Skeletal muscle satellite cell (primary cell): ENCODE data around the gene FER1L5.

Experiments
- H3K27me3 ChIP-seq: 2 replicates; pipeline ENCODE4 v1.7.0; 2013; ENCODE audit warnings: low read length; ENCODE audit not compliant: control insufficient read depth, insufficient read depth
- H3K36me3 ChIP-seq: 2 replicates; pipeline ENCODE4 v1.7.0; 2013; ENCODE audit warnings: mild to moderate bottlenecking, control low read depth, low read length; ENCODE audit not compliant: insufficient read depth
- H3K4me1 ChIP-seq: 2 replicates; pipeline ENCODE4 v1.7.0; 2013; ENCODE audit warnings: low read length; ENCODE audit not compliant: control insufficient read depth, insufficient read depth
- H3K4me2 ChIP-seq: 2 replicates; pipeline ENCODE4 v1.7.0; 2013; ENCODE audit warnings: mild to moderate bottlenecking, low read length
- H3K4me3 ChIP-seq: 2 replicates; pipeline ENCODE4 v1.7.0; 2013; ENCODE audit warnings: low read length
- H3K9ac ChIP-seq: 2 replicates; pipeline ENCODE4 v1.7.0; 2013; ENCODE audit warnings: mild to moderate bottlenecking, low read depth, low read length, moderate library complexity
- H3K9me3 ChIP-seq: replicated peaks from 2 replicates; pipeline ENCODE4 v1.7.0; 2013; ENCODE audit warnings: mild to moderate bottlenecking, control low read depth, low read length

The FER1L5 gene

GRCh38 chr2:96616535-96616934, 26.0 kb upstream of the FER1L5 start:
- Histone ChIP-seq H3K4me1 (no peaks in the 10 kb centered on the region), H3K9ac (no peak overlapping the region), H3K9me3 (no peaks in the 10 kb centered on the region), H3K4me3 (no peak overlapping the region), H3K27me3 (no peaks in the 10 kb centered on the region), H3K36me3 (peaks cover 55% of the 10 kb centered on the region), H3K4me2 (no peak overlapping the region)

- Histone ChIP-seq H3K9ac (no peak overlapping the region), H3K4me2 (no peak overlapping the region), H3K36me3 (peaks cover 50% of the 10 kb centered on the region), H3K4me1 (no peaks in the 10 kb centered on the region), H3K9me3 (no peaks in the 10 kb centered on the region), H3K4me3 (no peak overlapping the region), H3K27me3 (no peaks in the 10 kb centered on the region)
Measured at GRCh38 chr2:96617012-96617411, 25.6 kb upstream of the FER1L5 start.

- Histone ChIP-seq H3K4me3 (no peak overlapping the region), H3K4me2 (no peak overlapping the region), H3K36me3 (peaks cover 45% of the 10 kb centered on the region), H3K4me1 (no peaks in the 10 kb centered on the region), H3K9me3 (no peaks in the 10 kb centered on the region), H3K9ac (no peak overlapping the region), H3K27me3 (no peaks in the 10 kb centered on the region)
Measured at GRCh38 chr2:96618596-96619283, 23.8 kb upstream of the FER1L5 start.

- Histone ChIP-seq H3K9ac (no peak overlapping the region), H3K36me3 (peaks cover 28% of the 10 kb centered on the region), H3K4me1 (peaks cover 16% of the 10 kb centered on the region), H3K4me2 (no peak overlapping the region), H3K4me3 (no peak overlapping the region), H3K9me3 (no peaks in the 10 kb centered on the region), H3K27me3 (no peaks in the 10 kb centered on the region)
Measured at GRCh38 chr2:96622544-96622943, 20.0 kb upstream of the FER1L5 start.

GRCh38 chr2:96623116-96623515, 19.4 kb upstream of the FER1L5 start:
- Histone ChIP-seq H3K9me3 (no peaks in the 10 kb centered on the region), H3K36me3 (peaks cover 32% of the 10 kb centered on the region), H3K9ac (no peak overlapping the region), H3K27me3 (no peaks in the 10 kb centered on the region), H3K4me1 (peaks cover 16% of the 10 kb centered on the region), H3K4me2 (no peak overlapping the region), H3K4me3 (no peak overlapping the region)

- H3K4me3 ChIP-seq = no peak overlapping the region
- peaks cover 33% of the 10 kb centered on the region for H3K36me3 ChIP-seq
- H3K9me3 ChIP-seq = no peaks in the 10 kb centered on the region
- peaks cover 16% of the 10 kb centered on the region for H3K4me1 ChIP-seq
- no peaks in the 10 kb centered on the region for H3K27me3 ChIP-seq
- H3K9ac ChIP-seq = peak overlapping the region; percentile 20
- H3K4me2 ChIP-seq = peak overlapping the region; percentile 8
Measured at GRCh38 chr2:96625571-96626552, 16.7 kb upstream of the FER1L5 start.

- H3K9me3 ChIP-seq = no peaks in the 10 kb centered on the region
- H3K27me3 ChIP-seq = no peaks in the 10 kb centered on the region
- H3K36me3 ChIP-seq = peaks cover 38% of the 10 kb centered on the region
- no peak overlapping the region for H3K9ac ChIP-seq
- H3K4me2 ChIP-seq = peak overlapping the region; percentile 8
- no peak overlapping the region for H3K4me3 ChIP-seq
- peaks cover 16% of the 10 kb centered on the region for H3K4me1 ChIP-seq
Measured at GRCh38 chr2:96626553-96626942, 16.0 kb upstream of the FER1L5 start.

- Histone ChIP-seq H3K4me1 (peaks cover 16% of the 10 kb centered on the region), H3K9ac (no peak overlapping the region), H3K4me2 (peak overlapping the region; percentile 6), H3K4me3 (no peak overlapping the region), H3K27me3 (no peaks in the 10 kb centered on the region), H3K9me3 (no peaks in the 10 kb centered on the region), H3K36me3 (peaks cover 44% of the 10 kb centered on the region)
Measured at GRCh38 chr2:96631804-96632435, 10.6 kb upstream of the FER1L5 start.

- H3K36me3 ChIP-seq = peaks cover 36% of the 10 kb centered on the region
Measured at GRCh38 chr2:96633641-96634040, 8.9 kb upstream of the FER1L5 start.

GRCh38 chr2:96636551-96637171, 5.9 kb upstream of the FER1L5 start:
- Histone ChIP-seq H3K9me3 (no peaks in the 10 kb centered on the region), H3K4me2 (peak overlapping the region; percentile 86), H3K9ac (peak overlapping the region; percentile 94), H3K4me3 (peak overlapping the region; percentile 91), H3K27me3 (no peaks in the 10 kb centered on the region), H3K4me1 (peaks cover 23% of the 10 kb centered on the region), H3K36me3 (peaks cover 16% of the 10 kb centered on the region)

More at GRCh38 chr2:96633641-96634040, 8.9 kb upstream of the FER1L5 start:
- Histone ChIP-seq H3K9ac (no peak overlapping the region), H3K4me3 (no peak overlapping the region), H3K4me2 (no peak overlapping the region), H3K4me1 (peaks cover 22% of the 10 kb centered on the region), H3K9me3 (no peaks in the 10 kb centered on the region), H3K27me3 (no peaks in the 10 kb centered on the region)
